ENCODE results near the gene ARPIN. TPM values are rescaled to one million over a fixed set of nuclear protein-coding genes. Genes with fewer than 3 reads are reported as not detected.

Gene ARPIN
- total and polyA plus RNA-seq, 2 experiments from 2014 or later, result 0.79 to 2.8 TPM

DNA sequence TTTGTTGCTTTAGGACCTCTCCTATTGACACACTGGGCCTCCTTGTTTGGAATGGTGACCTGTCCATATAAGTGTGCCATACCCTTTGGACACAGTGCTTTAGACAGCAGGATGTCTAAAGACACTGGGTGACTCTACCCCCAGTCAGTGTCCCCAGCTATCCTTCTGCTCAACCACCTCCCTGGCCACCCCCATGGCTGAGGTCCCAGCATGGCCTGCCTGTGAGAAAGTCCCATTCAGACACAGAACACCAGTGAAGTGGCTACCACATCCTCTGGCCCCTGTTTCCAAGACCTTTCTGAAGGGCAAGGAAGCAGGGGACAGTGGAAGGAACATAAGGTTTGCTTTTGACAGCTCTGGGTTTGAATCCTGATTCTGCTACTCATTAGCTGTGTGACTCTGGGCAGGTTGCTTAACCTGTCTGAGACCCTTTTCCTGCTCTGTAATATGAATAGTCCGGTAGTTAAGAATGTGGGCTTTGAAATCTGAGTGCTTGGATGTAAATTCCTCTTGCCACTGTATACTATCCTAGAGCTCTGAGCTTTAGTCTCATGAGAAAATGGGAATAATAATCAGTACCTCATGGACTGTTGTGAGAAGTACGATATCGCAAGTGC, 12.7 kb downstream of the ARPIN start:
- no peak overlapping the region for H3K4me3 Mint-ChIP-seq
- TF ChIP-seq EZH2 (IDR thresholded peaks at IDR 0.05; ENCODE audit: low read depth, unreplicated experiment), result no peak
- TF ChIP-seq, protein P1, sequence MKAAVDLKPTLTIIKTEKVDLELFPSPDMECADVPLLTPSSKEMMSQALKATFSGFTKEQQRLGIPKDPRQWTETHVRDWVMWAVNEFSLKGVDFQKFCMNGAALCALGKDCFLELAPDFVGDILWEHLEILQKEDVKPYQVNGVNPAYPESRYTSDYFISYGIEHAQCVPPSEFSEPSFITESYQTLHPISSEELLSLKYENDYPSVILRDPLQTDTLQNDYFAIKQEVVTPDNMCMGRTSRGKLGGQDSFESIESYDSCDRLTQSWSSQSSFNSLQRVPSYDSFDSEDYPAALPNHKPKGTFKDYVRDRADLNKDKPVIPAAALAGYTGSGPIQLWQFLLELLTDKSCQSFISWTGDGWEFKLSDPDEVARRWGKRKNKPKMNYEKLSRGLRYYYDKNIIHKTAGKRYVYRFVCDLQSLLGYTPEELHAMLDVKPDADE (IDR thresholded peaks at IDR 0.05), result no peak
- no peak for TF ChIP-seq ZNF114 (CRISPR knock-in tag; IDR thresholded peaks at IDR 0.05)
- TF ChIP-seq, protein P2, sequence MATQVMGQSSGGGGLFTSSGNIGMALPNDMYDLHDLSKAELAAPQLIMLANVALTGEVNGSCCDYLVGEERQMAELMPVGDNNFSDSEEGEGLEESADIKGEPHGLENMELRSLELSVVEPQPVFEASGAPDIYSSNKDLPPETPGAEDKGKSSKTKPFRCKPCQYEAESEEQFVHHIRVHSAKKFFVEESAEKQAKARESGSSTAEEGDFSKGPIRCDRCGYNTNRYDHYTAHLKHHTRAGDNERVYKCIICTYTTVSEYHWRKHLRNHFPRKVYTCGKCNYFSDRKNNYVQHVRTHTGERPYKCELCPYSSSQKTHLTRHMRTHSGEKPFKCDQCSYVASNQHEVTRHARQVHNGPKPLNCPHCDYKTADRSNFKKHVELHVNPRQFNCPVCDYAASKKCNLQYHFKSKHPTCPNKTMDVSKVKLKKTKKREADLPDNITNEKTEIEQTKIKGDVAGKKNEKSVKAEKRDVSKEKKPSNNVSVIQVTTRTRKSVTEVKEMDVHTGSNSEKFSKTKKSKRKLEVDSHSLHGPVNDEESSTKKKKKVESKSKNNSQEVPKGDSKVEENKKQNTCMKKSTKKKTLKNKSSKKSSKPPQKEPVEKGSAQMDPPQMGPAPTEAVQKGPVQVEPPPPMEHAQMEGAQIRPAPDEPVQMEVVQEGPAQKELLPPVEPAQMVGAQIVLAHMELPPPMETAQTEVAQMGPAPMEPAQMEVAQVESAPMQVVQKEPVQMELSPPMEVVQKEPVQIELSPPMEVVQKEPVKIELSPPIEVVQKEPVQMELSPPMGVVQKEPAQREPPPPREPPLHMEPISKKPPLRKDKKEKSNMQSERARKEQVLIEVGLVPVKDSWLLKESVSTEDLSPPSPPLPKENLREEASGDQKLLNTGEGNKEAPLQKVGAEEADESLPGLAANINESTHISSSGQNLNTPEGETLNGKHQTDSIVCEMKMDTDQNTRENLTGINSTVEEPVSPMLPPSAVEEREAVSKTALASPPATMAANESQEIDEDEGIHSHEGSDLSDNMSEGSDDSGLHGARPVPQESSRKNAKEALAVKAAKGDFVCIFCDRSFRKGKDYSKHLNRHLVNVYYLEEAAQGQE (IDR thresholded peaks at IDR 0.05; ENCODE audit: unreplicated experiment), result no peak
- no peak for TF ChIP-seq POLR2AphosphoS5 (IDR thresholded peaks at IDR 0.05; ENCODE audit: low read depth)
- TF ChIP-seq, protein P3, sequence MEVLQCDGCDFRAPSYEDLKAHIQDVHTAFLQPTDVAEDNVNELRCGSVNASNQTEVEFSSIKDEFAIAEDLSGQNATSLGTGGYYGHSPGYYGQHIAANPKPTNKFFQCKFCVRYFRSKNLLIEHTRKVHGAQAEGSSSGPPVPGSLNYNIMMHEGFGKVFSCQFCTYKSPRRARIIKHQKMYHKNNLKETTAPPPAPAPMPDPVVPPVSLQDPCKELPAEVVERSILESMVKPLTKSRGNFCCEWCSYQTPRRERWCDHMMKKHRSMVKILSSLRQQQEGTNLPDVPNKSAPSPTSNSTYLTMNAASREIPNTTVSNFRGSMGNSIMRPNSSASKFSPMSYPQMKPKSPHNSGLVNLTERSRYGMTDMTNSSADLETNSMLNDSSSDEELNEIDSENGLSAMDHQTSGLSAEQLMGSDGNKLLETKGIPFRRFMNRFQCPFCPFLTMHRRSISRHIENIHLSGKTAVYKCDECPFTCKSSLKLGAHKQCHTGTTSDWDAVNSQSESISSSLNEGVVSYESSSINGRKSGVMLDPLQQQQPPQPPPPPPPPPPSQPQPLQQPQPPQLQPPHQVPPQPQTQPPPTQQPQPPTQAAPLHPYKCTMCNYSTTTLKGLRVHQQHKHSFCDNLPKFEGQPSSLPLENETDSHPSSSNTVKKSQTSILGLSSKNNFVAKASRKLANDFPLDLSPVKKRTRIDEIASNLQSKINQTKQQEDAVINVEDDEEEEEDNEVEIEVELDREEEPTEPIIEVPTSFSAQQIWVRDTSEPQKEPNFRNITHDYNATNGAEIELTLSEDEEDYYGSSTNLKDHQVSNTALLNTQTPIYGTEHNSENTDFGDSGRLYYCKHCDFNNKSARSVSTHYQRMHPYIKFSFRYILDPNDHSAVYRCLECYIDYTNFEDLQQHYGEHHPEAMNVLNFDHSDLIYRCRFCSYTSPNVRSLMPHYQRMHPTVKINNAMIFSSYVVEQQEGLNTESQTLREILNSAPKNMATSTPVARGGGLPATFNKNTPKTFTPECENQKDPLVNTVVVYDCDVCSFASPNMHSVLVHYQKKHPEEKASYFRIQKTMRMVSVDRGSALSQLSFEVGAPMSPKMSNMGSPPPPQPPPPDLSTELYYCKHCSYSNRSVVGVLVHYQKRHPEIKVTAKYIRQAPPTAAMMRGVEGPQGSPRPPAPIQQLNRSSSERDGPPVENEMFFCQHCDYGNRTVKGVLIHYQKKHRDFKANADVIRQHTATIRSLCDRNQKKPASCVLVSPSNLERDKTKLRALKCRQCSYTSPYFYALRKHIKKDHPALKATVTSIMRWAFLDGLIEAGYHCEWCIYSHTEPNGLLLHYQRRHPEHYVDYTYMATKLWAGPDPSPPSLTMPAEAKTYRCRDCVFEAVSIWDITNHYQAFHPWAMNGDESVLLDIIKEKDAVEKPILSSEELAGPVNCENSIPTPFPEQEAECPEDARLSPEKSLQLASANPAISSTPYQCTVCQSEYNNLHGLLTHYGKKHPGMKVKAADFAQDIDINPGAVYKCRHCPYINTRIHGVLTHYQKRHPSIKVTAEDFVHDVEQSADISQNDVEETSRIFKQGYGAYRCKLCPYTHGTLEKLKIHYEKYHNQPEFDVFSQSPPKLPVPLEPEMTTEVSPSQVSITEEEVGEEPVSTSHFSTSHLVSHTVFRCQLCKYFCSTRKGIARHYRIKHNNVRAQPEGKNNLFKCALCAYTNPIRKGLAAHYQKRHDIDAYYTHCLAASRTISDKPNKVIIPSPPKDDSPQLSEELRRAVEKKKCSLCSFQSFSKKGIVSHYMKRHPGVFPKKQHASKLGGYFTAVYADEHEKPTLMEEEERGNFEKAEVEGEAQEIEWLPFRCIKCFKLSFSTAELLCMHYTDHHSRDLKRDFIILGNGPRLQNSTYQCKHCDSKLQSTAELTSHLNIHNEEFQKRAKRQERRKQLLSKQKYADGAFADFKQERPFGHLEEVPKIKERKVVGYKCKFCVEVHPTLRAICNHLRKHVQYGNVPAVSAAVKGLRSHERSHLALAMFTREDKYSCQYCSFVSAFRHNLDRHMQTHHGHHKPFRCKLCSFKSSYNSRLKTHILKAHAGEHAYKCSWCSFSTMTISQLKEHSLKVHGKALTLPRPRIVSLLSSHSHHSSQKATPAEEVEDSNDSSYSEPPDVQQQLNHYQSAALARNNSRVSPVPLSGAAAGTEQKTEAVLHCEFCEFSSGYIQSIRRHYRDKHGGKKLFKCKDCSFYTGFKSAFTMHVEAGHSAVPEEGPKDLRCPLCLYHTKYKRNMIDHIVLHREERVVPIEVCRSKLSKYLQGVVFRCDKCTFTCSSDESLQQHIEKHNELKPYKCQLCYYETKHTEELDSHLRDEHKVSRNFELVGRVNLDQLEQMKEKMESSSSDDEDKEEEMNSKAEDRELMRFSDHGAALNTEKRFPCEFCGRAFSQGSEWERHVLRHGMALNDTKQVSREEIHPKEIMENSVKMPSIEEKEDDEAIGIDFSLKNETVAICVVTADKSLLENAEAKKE (CRISPR knock-in tag; IDR thresholded peaks at IDR 0.05), result no peak
- no peak for TF ChIP-seq CREB1 (CRISPR knock-in tag; IDR thresholded peaks at IDR 0.05; ENCODE audit: low read depth)
- TF ChIP-seq STAT1 (IDR thresholded peaks at IDR 0.05; ENCODE audit: unreplicated experiment), result no peak
- TF ChIP-seq NANOG (IDR thresholded peaks at IDR 0.05; ENCODE audit: borderline replicate concordance), result no peak
- TF ChIP-seq, protein P4, sequence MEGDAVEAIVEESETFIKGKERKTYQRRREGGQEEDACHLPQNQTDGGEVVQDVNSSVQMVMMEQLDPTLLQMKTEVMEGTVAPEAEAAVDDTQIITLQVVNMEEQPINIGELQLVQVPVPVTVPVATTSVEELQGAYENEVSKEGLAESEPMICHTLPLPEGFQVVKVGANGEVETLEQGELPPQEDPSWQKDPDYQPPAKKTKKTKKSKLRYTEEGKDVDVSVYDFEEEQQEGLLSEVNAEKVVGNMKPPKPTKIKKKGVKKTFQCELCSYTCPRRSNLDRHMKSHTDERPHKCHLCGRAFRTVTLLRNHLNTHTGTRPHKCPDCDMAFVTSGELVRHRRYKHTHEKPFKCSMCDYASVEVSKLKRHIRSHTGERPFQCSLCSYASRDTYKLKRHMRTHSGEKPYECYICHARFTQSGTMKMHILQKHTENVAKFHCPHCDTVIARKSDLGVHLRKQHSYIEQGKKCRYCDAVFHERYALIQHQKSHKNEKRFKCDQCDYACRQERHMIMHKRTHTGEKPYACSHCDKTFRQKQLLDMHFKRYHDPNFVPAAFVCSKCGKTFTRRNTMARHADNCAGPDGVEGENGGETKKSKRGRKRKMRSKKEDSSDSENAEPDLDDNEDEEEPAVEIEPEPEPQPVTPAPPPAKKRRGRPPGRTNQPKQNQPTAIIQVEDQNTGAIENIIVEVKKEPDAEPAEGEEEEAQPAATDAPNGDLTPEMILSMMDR (conservative IDR thresholded peaks at IDR 0.05; ENCODE audit: low read depth in 2 of 2), result no peak
- TF ChIP-seq EZH2phosphoT487 (IDR thresholded peaks at IDR 0.05; ENCODE audit: unreplicated experiment), result no peak
- no peak for TF ChIP-seq ZNF331 (CRISPR knock-in tag; IDR thresholded peaks at IDR 0.05; ENCODE audit: low read depth)
- no peak for TF ChIP-seq JUNB (IDR thresholded peaks at IDR 0.05; ENCODE audit: unreplicated experiment)
- no peak overlapping the region for H3K27ac Mint-ChIP-seq

More for the DNA sequence above, 12.7 kb downstream of the ARPIN start:
- no peaks in the 10 kb centered on the region for H3K79me2 ChIP-seq (replicated peaks; ENCODE audit: insufficient read depth)
- no peaks in the 10 kb centered on the region for H3K9me2 ChIP-seq (ENCODE audit: insufficient read depth)
- peaks cover 9% of the 10 kb centered on the region for H3K27me3 Mint-ChIP-seq (ENCODE audit: insufficient read depth, low read depth, poor library complexity)
- no peak overlapping the region for H3K27ac ChIP-seq (ENCODE audit: low read depth)
- H3K4me3 ChIP-seq, result no peak overlapping the region
- H3K4me1 Mint-ChIP-seq, result peaks cover 6% of the 10 kb centered on the region; the same call in 2 of the 3 replicates
- ATAC-seq, result no peak
- H3K36me3 ChIP-seq (ENCODE audit: insufficient read depth), result no peaks in the 10 kb centered on the region
- 0 out of 3 replicates have a peak, but pooled peaks cover 3% of the 10 kb centered on the region for H3K36me3 Mint-ChIP-seq (ENCODE audit: low read depth)
- no peak overlapping the region for H2AFZ ChIP-seq
- no peaks in the 10 kb centered on the region for H3K27me3 ChIP-seq (ENCODE audit: insufficient read depth)
- H3K9me3 Mint-ChIP-seq, result no peaks in the 10 kb centered on the region
- H3F3A ChIP-seq (replicated peaks; ENCODE audit: low read depth), result no peaks in the 10 kb centered on the region
- H4K20me1 ChIP-seq (replicated peaks; ENCODE audit: insufficient read depth), result no peaks in the 10 kb centered on the region
- DNase-seq (ENCODE audit: low spot score), result no peak
- no peak overlapping the region for H3K4me2 ChIP-seq
- no peaks in the 10 kb centered on the region for H3K4me1 ChIP-seq (ENCODE audit: insufficient read depth)
